Epithelial cell of proximal tubule (primary cell): ENCODE measurements around the gene ZNF3. TPM values are rescaled to one million over a fixed set of nuclear protein-coding genes. Genes with fewer than 3 reads are reported as not detected.

Experiments used
- DNase-seq: peaks from one replicate; pipeline ENCODE4 v3.0.0-alpha.2; 2011; ENCODE audit warnings: low read depth
- H3K4me3 ChIP-seq: 2 replicates; pipeline ENCODE4 v1.5.1; 2011; ENCODE audit warnings: low read depth, mild to moderate bottlenecking, low read length
- total RNA-seq: library from RNA; depleted of rRNA; stranded (reverse); fragments of >200 nt; gene quantifications from 2 replicates; pipeline ENCODE4 v1.2.3, GENCODE V29; 2015
- TF ChIP-seq, protein P1 (sequence below): conservative IDR thresholded peaks from 2 replicates; pipeline ENCODE4 v1.5.1; 2012; ENCODE audit warnings: low read depth, mild to moderate bottlenecking, low read length

The ZNF3 gene
- total RNA-seq, 1 donor from 2014 or later: 20.3 TPM

DNA sequence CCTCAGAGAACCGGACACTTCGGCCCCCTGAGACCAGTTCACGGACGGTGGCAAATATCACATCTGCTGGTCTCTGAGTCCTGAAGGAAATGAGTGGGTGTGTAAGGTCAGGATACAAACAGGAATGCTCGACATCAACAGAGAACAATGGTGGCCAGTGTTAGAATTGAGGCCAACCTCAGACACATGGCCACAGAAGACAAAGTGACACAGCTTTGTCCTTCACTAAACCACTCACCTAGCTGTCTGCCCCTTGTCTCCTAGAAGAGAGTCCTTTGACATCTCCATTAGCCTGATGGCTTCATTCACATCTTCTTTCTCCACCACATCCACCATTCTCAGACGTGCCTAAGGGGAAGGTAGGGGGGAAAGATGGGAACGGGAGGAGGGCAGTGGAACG lies 11.5 kb upstream of the ZNF3 start:
- H3K4me3 ChIP-seq: no peak overlapping the region
- DNase-seq: no peak
- TF ChIP-seq, protein P1, sequence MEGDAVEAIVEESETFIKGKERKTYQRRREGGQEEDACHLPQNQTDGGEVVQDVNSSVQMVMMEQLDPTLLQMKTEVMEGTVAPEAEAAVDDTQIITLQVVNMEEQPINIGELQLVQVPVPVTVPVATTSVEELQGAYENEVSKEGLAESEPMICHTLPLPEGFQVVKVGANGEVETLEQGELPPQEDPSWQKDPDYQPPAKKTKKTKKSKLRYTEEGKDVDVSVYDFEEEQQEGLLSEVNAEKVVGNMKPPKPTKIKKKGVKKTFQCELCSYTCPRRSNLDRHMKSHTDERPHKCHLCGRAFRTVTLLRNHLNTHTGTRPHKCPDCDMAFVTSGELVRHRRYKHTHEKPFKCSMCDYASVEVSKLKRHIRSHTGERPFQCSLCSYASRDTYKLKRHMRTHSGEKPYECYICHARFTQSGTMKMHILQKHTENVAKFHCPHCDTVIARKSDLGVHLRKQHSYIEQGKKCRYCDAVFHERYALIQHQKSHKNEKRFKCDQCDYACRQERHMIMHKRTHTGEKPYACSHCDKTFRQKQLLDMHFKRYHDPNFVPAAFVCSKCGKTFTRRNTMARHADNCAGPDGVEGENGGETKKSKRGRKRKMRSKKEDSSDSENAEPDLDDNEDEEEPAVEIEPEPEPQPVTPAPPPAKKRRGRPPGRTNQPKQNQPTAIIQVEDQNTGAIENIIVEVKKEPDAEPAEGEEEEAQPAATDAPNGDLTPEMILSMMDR: no peak

DNA sequence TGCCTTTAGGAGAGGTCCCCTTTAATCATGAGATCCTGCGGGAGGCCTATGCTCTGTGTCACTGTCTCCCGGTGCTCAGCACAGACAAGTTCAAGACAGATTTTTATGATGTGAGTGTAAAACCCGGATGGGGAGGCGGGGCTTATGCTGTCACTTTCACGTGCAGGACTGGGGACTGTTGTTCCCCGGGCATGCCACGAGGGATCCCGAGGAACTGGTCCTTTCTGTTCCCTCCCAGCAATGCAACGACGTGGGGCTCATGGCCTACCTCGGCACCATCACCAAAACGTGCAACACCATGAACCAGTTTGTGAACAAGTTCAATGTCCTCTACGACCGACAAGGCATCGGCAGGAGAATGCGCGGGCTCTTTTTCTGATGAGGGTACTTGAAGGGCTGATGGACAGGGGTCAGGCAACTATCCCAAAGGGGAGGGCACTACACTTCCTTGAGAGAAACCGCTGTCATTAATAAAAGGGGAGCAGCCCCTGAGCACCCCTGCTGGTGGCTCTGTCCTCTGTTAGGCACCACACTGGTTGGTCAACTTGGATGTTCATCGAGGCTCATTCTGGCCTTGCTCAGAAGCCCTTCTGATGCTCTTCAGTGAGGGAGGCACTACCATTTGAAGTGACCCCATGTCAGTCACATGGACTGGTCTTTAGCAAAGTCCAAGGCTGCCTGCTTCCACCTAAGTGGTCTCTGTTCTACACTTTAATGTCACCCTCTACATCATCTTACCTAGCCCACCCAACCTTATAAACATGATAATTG lies 10.1 kb upstream of the ZNF3 start:
- TF ChIP-seq, protein P1: peak; percentile 18
- H3K4me3 ChIP-seq: no peak overlapping the region
- no peak for DNase-seq

DNA sequence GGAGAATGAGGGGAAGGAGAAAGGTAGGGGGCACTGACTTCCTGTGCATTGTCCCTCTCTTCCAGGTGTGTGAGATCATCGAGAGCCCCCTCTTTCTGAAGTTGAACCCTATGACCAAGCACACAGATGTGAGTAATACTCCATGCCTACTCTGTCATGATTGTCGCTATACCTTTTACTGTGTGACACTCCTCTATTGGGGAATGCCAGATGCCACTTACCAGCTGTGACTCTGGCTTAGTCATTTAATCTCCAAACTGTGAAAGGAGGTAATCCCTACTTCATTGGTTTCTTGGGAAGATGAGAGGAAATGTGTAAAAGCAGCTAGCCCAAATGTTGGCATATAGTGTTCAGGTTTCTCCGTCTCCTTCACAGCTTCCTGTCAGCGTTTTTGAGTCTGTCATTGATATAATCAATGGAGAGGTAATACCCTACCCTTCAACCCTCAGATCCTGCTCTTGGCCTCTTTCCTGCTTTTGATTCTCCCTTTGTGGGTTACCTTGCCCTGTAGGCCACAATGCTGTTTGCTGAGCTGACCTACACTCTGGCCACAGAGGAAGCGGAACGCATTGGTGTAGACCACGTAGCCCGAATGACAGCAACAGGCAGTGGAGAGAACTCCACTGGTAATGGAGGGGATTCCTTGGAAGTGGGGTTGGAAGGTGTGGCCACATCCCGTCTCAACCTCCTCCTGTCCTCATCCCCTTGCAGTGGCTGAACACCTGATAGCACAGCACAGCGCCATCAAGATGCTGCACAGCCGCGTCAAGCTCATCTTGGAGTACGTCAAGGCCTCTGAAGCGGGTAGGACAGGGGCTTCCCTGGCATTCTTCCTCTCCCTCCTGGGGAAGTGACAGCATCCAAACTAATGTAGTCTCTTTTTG lies 9.2 kb upstream of the ZNF3 start:
- TF ChIP-seq, protein P1: no peak
- DNase-seq: no peak
- H3K4me3 ChIP-seq: no peak overlapping the region

DNA sequence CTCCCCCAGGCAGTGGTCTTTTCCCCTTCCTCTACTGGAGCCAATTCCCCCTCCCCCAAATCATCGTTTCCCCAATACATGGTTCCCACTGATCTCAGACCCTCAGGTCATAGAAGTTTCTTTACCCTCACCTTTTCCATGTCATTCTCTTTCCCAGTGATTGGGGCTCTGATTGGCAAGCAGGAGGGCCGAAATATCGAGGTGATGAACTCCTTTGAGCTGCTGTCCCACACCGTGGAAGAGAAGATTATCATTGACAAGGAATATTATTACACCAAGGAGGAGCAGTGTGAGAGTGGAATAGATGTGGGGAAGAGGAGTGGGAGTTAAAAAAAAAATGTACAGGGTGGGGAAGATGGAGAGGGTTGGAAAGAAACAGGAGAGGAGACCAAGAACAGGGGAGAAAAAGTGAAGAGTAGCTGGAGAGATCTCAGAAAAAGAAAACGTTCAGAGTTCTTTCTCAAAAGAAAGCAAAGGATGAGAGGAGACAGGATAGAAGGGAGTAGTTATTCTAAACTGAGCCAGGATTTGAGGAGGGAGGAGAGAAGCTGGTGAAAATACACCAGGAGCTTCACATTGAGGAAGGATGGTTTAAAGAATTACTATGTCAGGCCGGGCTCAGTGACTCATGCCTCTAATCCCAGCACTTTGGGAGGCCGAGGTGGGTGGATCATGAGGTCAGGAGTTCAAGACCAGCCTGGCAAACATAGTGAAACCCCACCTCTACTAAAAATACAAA lies 8.1 kb upstream of the ZNF3 start:
- no peak for DNase-seq
- TF ChIP-seq, protein P1: no peak
- H3K4me3 ChIP-seq: peak overlapping the region; percentile 97

DNA sequence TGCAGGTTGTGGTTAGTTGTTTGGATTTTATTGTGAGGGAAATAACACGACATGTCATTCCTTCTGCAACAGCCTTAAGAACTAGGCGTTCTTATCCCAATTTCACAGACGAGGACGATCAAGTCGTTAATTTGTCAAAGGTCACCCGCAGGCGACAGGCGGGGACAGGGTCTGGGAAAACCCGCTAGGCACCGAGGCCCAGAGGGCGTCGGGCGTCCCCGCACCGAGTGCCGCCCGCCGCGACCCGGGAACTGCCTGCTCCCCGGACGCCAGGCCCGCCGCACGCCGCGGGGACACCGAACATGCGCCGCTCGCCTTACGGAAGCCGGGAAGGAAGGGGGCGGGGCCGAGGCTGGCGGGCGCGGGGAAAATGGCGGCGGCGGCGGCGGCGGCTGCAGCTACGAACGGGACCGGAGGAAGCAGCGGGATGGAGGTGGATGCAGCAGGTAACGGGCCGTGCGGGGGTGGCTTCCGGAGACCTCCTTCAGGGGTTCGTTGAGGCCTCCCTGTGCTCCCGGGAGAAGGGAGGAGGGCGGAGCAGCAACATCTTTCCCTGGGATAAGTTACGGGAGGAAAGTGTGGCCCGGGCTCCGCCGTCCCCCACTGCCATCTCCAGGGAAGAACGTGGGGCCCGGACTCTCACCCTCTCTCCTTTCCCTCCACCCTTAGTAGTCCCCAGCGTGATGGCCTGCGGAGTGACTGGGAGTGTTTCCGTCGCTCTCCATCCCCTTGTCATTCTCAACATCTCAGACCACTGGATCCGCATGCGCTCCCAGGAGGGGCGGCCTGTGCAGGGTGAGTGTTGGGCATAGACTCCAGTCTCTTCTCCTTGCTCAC lies 7.3 kb upstream of the ZNF3 start, which contains the start of gene COPS6:
COPS6 (plus strand) TSS at position 349 of the 837 bp plus-strand sequence; CDS start at position 371, 22 bp downstream.
- no peak for DNase-seq
- TF ChIP-seq, protein P1: no peak
- peak within 1 kb of the TSS; percentile 97 for H3K4me3 ChIP-seq

DNA sequence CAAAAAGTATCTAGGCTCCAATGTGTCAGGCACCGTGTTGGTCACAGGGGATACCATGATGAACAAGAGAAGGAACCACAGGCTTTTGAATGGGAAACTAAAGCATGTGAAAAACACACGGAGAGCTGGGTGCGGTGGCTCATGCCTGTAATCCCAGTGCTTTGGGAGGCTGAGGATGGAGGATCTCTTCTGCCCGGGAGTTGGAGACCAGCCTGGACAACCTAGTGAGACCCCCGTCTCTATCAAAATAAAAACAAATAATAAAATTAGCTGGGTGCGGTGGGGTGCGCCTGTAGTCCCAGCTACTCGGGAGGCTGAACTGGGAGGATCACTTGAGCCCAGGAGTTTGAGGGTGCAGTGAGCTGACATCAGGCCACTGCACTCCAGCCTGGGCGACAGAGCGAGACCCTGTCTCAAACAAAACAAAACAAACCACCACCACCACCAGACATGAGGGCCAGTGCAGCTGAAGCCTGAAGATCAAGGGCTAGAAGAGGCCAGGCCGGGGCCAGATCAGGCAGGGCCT lies 6.6 kb upstream of the ZNF3 start:
- TF ChIP-seq, protein P1: no peak
- peak overlapping the region; percentile 97 for H3K4me3 ChIP-seq
- DNase-seq: no peak
